IMR-90 (cell line): ENCODE results near the gene AHDC1. TPM values are rescaled to one million over a fixed set of nuclear protein-coding genes. Genes with fewer than 3 reads are reported as not detected.

ENCODE experiments used
- ATAC-seq: fragments of 200-7000 bp; cut with Tn5 transposase; 2 replicates; pipeline ENCODE4 v1.9.1; 2020; ENCODE audit warnings: low read depth, mild to moderate bottlenecking, moderate library complexity
- BruUV-seq: library from RNA; stranded (reverse); fragments of 400-500 nt; replicated peaks from 2 replicates; lab custom pipeline; 2021; lab: Mats Ljungman, UMichigan
- CTCF ChIA-PET: fragments of 300-600 bp; formaldehyde crosslinking; extraction: SDS; loops from one replicate; lab custom pipeline; 2021; ENCODE audit warnings: antibody characterized with exemption; lab: Yijun Ruan, JAX
- POLR2A ChIA-PET: fragments of 300-600 bp; sonication (Branson Sonifier 250); formaldehyde crosslinking; loops from one replicate; lab custom pipeline; 2022; ENCODE audit warnings: antibody characterized with exemption; ENCODE audit not compliant: unreplicated experiment; lab: Charles Lee
- DNase-seq: peaks from one replicate; pipeline ENCODE4 v3.0.0; 2013
- H2AFZ ChIP-seq: replicated peaks from 2 replicates; pipeline ENCODE3; 2013; ENCODE audit warnings: low read length, mild to moderate bottlenecking; ENCODE audit not compliant: poor library complexity
- H2AK5ac ChIP-seq: 2 replicates; pipeline ENCODE4 v1.6.1; 2013; ENCODE audit warnings: low read depth, low read length, inconsistent platforms
- H2AK9ac ChIP-seq: replicated peaks from 2 replicates; pipeline ENCODE3; 2013; ENCODE audit warnings: mild to moderate bottlenecking, low read depth, low read length, moderate library complexity; ENCODE audit not compliant: poor library complexity
- H2BK120ac ChIP-seq: 2 replicates; pipeline ENCODE4 v1.6.1; 2013; ENCODE audit warnings: low read depth, low read length, inconsistent platforms
- H2BK15ac ChIP-seq: 3 replicates; pipeline ENCODE4 v1.6.1; 2013; ENCODE audit warnings: low read depth, low read length, inconsistent platforms
- H2BK20ac ChIP-seq: 2 replicates; pipeline ENCODE4 v1.6.1; 2013; ENCODE audit warnings: low read depth, mild to moderate bottlenecking, inconsistent platforms, low read length, moderate library complexity
- H2BK5ac ChIP-seq: 2 replicates; pipeline ENCODE4 v1.6.1; 2013; ENCODE audit warnings: mild to moderate bottlenecking, low read depth, low read length, inconsistent platforms; ENCODE audit not compliant: poor library complexity, severe bottlenecking
- H3K14ac ChIP-seq: replicated peaks from 2 replicates; pipeline ENCODE4 v1.6.1; 2013; ENCODE audit warnings: low read depth, low read length, inconsistent platforms
- H3K18ac ChIP-seq: 2 replicates; pipeline ENCODE4 v1.6.1; 2013; ENCODE audit warnings: low read depth, low read length, control low read depth
- H3K23ac ChIP-seq: 2 replicates; pipeline ENCODE4 v1.6.1; 2013; ENCODE audit warnings: low read depth, low read length, inconsistent platforms
- H3K27ac ChIP-seq: 2 replicates; pipeline ENCODE4 v1.5.1; 2013; ENCODE audit warnings: mild to moderate bottlenecking, control low read depth, low read length; ENCODE audit not compliant: insufficient read depth
- H3K27me3 ChIP-seq: 2 replicates; pipeline ENCODE4 v1.6.1; 2013; ENCODE audit warnings: low read length; ENCODE audit not compliant: control insufficient read depth, insufficient read depth
- H3K36me3 ChIP-seq: 2 replicates; pipeline ENCODE4 v1.6.1; 2013; ENCODE audit warnings: low read length, mixed read lengths; ENCODE audit not compliant: control insufficient read depth, insufficient read depth
- H3K4ac ChIP-seq: 2 replicates; pipeline ENCODE4 v1.6.1; 2013; ENCODE audit warnings: low read depth, low read length, inconsistent platforms
- H3K4me1 ChIP-seq: 2 replicates; pipeline ENCODE4 v1.6.1; 2013; ENCODE audit warnings: low read length, mixed read lengths; ENCODE audit not compliant: control insufficient read depth, insufficient read depth
- H3K4me2 ChIP-seq: 2 replicates; pipeline ENCODE4 v1.6.1; 2013; ENCODE audit warnings: low read depth, mild to moderate bottlenecking, control low read depth, low read length, moderate library complexity
- H3K4me3 ChIP-seq: 2 replicates; pipeline ENCODE4 v1.5.1; 2013; ENCODE audit warnings: low read depth, mild to moderate bottlenecking, control low read depth, low read length, moderate library complexity; ENCODE audit not compliant: insufficient read depth
- H3K56ac ChIP-seq: 2 replicates; pipeline ENCODE4 v1.6.1; 2013; ENCODE audit warnings: low read length, inconsistent platforms; ENCODE audit not compliant: insufficient read depth; ENCODE audit errors: extremely low read depth
- H3K79me1 ChIP-seq, 2 experiments: 2 replicates each; pipeline ENCODE4 v1.6.1; 2013; ENCODE audit warnings: low read length in 2 of 2, inconsistent platforms in 1 of 2, low read depth in 1 of 2
- H3K9ac ChIP-seq: 2 replicates; pipeline ENCODE4 v1.6.1; 2013; ENCODE audit warnings: low read depth, low read length, control low read depth
- H3K9me1 ChIP-seq: 2 replicates; pipeline ENCODE4 v1.6.1; 2013; ENCODE audit warnings: low read length, inconsistent platforms; ENCODE audit not compliant: insufficient read depth
- H3K9me3 ChIP-seq: 2 replicates; pipeline ENCODE4 v1.6.1; 2013; ENCODE audit warnings: low read length; ENCODE audit not compliant: control insufficient read depth, insufficient read depth
- H4K20me1 ChIP-seq: 2 replicates; pipeline ENCODE4 v1.6.1; 2013; ENCODE audit warnings: low read length, inconsistent platforms; ENCODE audit not compliant: insufficient read depth
- H4K5ac ChIP-seq: 2 replicates; pipeline ENCODE4 v1.6.1; 2013; ENCODE audit warnings: mild to moderate bottlenecking, low read depth, low read length, control low read depth
- H4K8ac ChIP-seq, 2 experiments: 2 replicates each; pipeline ENCODE4 v1.6.1; 2013; ENCODE audit warnings: low read depth in 2 of 2, low read length in 2 of 2, control low read depth in 1 of 2, inconsistent platforms in 1 of 2
- H4K91ac ChIP-seq: 2 replicates; pipeline ENCODE4 v1.6.1; 2013; ENCODE audit warnings: low read depth, low read length, inconsistent platforms; ENCODE audit not compliant: insufficient read depth
- BHLHE40 ChIP-seq: fragments of 150-350 bp; IDR thresholded peaks from 2 replicates; pipeline ENCODE4 v1.6.1; 2016; ENCODE audit warnings: mild to moderate bottlenecking, low read depth, low read length
- CHD1 ChIP-seq: IDR thresholded peaks from 2 replicates; pipeline ENCODE4 v1.6.1; 2012; ENCODE audit warnings: low read depth, low read length, improper control_type of control experiment
- CTCF ChIP-seq: conservative IDR thresholded peaks from 2 replicates; pipeline ENCODE4 v1.5.1; 2012; ENCODE audit warnings: mild to moderate bottlenecking, low read depth, low read length, improper control_type of control experiment
- ELK1 ChIP-seq: fragments of 150-350 bp; IDR thresholded peaks from 2 replicates; pipeline ENCODE4 v1.6.1; 2016; ENCODE audit warnings: low read depth, mild to moderate bottlenecking, low read length, moderate library complexity, borderline replicate concordance
- FOS ChIP-seq: fragments of 150-350 bp; IDR thresholded peaks from 2 replicates; pipeline ENCODE4 v1.6.1; 2016; ENCODE audit warnings: low read depth, low read length
- MAFK ChIP-seq: IDR thresholded peaks from 2 replicates; pipeline ENCODE4 v1.6.1; 2012; ENCODE audit warnings: low read depth, low read length, improper control_type of control experiment
- MAZ ChIP-seq: IDR thresholded peaks from 2 replicates; pipeline ENCODE4 v1.6.1; 2012; ENCODE audit warnings: low read depth, mild to moderate bottlenecking, low read length, improper control_type of control experiment, moderate library complexity, borderline replicate concordance
- MXI1 ChIP-seq: IDR thresholded peaks from 2 replicates; pipeline ENCODE4 v1.6.1; 2012; ENCODE audit warnings: low read depth, mild to moderate bottlenecking, low read length, moderate library complexity, borderline replicate concordance
- NFE2L2 ChIP-seq: fragments of 150-350 bp; IDR thresholded peaks from 2 replicates; pipeline ENCODE4 v1.6.1; 2016; ENCODE audit warnings: low read depth, mild to moderate bottlenecking, low read length
- POLR2A ChIP-seq: IDR thresholded peaks from 2 replicates; pipeline ENCODE4 v1.6.1; 2012; ENCODE audit warnings: mild to moderate bottlenecking, low read depth, low read length
- RAD21 ChIP-seq: IDR thresholded peaks from 2 replicates; pipeline ENCODE4 v1.6.1; 2012; ENCODE audit warnings: low read length, improper control_type of control experiment
- RFX5 ChIP-seq: IDR thresholded peaks from 2 replicates; pipeline ENCODE4 v1.8.0; 2012; ENCODE audit warnings: low read depth, mild to moderate bottlenecking, low read length, moderate library complexity
- SMC3 ChIP-seq: fragments of 150-350 bp; IDR thresholded peaks from 2 replicates; pipeline ENCODE4 v1.6.1; 2016; ENCODE audit warnings: low read depth, mild to moderate bottlenecking, antibody characterized with exemption, low read length, moderate library complexity
- WGBS, 2 experiments: methylation state at CpG; one replicate each; pipeline versions ENCODE4 v1.1.5 to v1.1.7; 2013; ENCODE audit warnings: missing lambda C conversion rate in 2 of 2; ENCODE audit not compliant: insufficient read length in 1 of 2; ENCODE audit errors: extremely low coverage in 2 of 2; 5-methylcytosine and 5-hydroxymethylcytosine counted together
- dilution Hi-C: fragments of 300-500 bp; cut with HindIII; formaldehyde crosslinking; loops from one replicate; pipeline ENCODE4 v1.14.3; 2018; ENCODE audit warnings: low sequenced_read_pairs; ENCODE audit not compliant: unreplicated experiment
- in situ Hi-C: fragments of 300-500 bp; cut with MboI; formaldehyde crosslinking; loops from 3 replicates; pipeline ENCODE4 v1.14.3; 2019; ENCODE audit warnings: low sequenced_read_pairs, inconsistent platforms, mixed read lengths
- intact Hi-C: fragments of 100-400 bp; cut with micrococcal nuclease; formaldehyde crosslinking; loops from 2 replicates; pipeline ENCODE4 v1.10.0; 2022
- polyA plus RNA-seq, 3 experiments: library from polyadenylated mRNA; depleted of rRNA; stranded (reverse); fragments of >200 nt; gene quantifications; 2 replicates each; pipeline ENCODE4 v1.2.3, GENCODE V29; 2012; ENCODE audit warnings: low replicate concordance in 1 of 3
- total RNA-seq: library from RNA; depleted of rRNA; stranded (reverse); fragments of >200 nt; gene quantifications from 2 replicates; pipeline ENCODE4 v1.2.3, GENCODE V29; 2012

The AHDC1 gene
- total and polyA plus RNA-seq, 2 of the 4 experiments (the other 2 are of a cell fraction), result 2.0 to 11.6 TPM

- TF ChIP-seq ELK1 (no peak), RAD21 (no peak), NFE2L2 (no peak)
Measured at GRCh38 chr1:27507960-27508665, 95.8 kb downstream of the AHDC1 start (continued).

GRCh38 chr1:27506703-27507102 lies 97.2 kb downstream of the AHDC1 start:
- no peak overlapping the region for H3K4ac ChIP-seq
- no peak overlapping the region for H3K9ac ChIP-seq
- H3K9me3 ChIP-seq, result no peaks in the 10 kb centered on the region
- no peak overlapping the region for H3K4me3 ChIP-seq
- H3K14ac ChIP-seq, result no peak overlapping the region
- no peak overlapping the region for H3K4me2 ChIP-seq
- dilution Hi-C loops (no loop called here), intact Hi-C loops (no loop called here), in situ Hi-C loops (no loop called here)
- no peak overlapping the region for H2BK5ac ChIP-seq
- H4K20me1 ChIP-seq, result no peaks in the 10 kb centered on the region
- peaks cover 4% of the 10 kb centered on the region; the same call in 1 of the 2 replicates for H3K9me1 ChIP-seq
- DNase-seq (no peak), ATAC-seq (no peak)
- POLR2A ChIA-PET, result no interaction called here
- H3K23ac ChIP-seq, result no peak overlapping the region
- no peak overlapping the region for H4K91ac ChIP-seq
- no peak overlapping the region for H2BK120ac ChIP-seq
- no peaks in the 10 kb centered on the region for H3K36me3 ChIP-seq
- no peak overlapping the region; the same call in 2 of the 3 replicates for H2BK15ac ChIP-seq
- no peak overlapping the region for H2AK5ac ChIP-seq
- H4K5ac ChIP-seq, result no peak overlapping the region
- H2AK9ac ChIP-seq, result no peak overlapping the region
- H3K18ac ChIP-seq, result no peak overlapping the region
- TF ChIP-seq RFX5 (no peak), CHD1 (no peak), MXI1 (no peak), CTCF (no peak), BHLHE40 (no peak), MAZ (no peak), RAD21 (no peak), MAFK (no peak), POLR2A (no peak), FOS (no peak), SMC3 (no peak), NFE2L2 (no peak)
- CTCF ChIA-PET, result no interaction called here
- BruUV-seq, result no TSS peak
- no peak overlapping the region for H2BK20ac ChIP-seq
- H2AFZ ChIP-seq, result no peak overlapping the region
- no peaks in the 10 kb centered on the region for H3K79me1 ChIP-seq
- WGBS, 2 experiments, result 100% methylated on average over 2 of the region's 6 CpGs; no CpG with 5 or more reads in 1 of the 2 experiments
- H4K8ac ChIP-seq, result no peak overlapping the region
- no peak overlapping the region for H3K27ac ChIP-seq
- peaks cover 15% of the 10 kb centered on the region for H3K4me1 ChIP-seq
- no peak overlapping the region for H3K56ac ChIP-seq
- H3K27me3 ChIP-seq, result no peaks in the 10 kb centered on the region
